Measurements from ENCODE around the gene CRK.

GRCh38 chr17:1438593-1439083, 17.4 kb downstream of the CRK start:
- TF ChIP-seq CTCF (IDR thresholded peaks at IDR 0.05) (no peak), POLR2A (IDR thresholded peaks at IDR 0.05) (no peak), EP300 (IDR thresholded peaks at IDR 0.05) (no peak)
